DOHH2 (cell line): ENCODE results near the gene ALG9.

Experiments used
- EZH2phosphoT487 ChIP-seq: fragments of 200-600 bp; sonication (generic); IDR thresholded peaks from 2 replicates; pipeline ENCODE4 v1.6.1; 2017; ENCODE audit warnings: borderline replicate concordance, mild to moderate bottlenecking, antibody characterized with exemption, low read length, moderate library complexity, mixed read lengths
- TF ChIP-seq, protein P1 (sequence below): fragments of 200-600 bp; sonication (generic); IDR thresholded peaks from one replicate; pipeline ENCODE4 v1.5.1; 2014; ENCODE audit warnings: antibody characterized with exemption, mild to moderate bottlenecking, low read depth, low read length; ENCODE audit not compliant: poor library complexity, severe bottlenecking

DNA sequence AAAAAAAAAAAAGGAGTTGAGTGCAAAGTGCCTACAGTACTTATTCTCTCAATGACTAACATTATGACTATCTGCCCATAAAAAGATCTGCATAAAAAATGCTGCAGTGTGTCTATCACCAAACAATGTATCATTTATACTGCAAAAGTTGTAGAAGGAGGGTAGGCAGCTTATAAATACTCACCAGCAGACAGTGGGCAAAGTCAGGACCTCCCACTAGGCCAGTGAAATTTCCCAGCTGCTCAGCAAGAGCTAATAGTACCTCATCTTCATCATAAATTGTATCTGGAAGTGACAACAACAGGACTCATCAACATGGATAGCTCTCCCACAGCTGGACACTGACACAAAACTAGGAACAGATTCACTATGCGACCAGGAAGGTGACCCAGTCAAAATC lies 106.8 kb downstream of the ALG9 start:
- TF ChIP-seq, protein P1, sequence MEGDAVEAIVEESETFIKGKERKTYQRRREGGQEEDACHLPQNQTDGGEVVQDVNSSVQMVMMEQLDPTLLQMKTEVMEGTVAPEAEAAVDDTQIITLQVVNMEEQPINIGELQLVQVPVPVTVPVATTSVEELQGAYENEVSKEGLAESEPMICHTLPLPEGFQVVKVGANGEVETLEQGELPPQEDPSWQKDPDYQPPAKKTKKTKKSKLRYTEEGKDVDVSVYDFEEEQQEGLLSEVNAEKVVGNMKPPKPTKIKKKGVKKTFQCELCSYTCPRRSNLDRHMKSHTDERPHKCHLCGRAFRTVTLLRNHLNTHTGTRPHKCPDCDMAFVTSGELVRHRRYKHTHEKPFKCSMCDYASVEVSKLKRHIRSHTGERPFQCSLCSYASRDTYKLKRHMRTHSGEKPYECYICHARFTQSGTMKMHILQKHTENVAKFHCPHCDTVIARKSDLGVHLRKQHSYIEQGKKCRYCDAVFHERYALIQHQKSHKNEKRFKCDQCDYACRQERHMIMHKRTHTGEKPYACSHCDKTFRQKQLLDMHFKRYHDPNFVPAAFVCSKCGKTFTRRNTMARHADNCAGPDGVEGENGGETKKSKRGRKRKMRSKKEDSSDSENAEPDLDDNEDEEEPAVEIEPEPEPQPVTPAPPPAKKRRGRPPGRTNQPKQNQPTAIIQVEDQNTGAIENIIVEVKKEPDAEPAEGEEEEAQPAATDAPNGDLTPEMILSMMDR, result no peak
- no peak for TF ChIP-seq EZH2phosphoT487
